GM18519 (cell line): ENCODE results near the gene DCAF10.
"Not testable (repeated sequence)": the region's sequence is repeated elsewhere in the genome, so short reads cannot be mapped to it uniquely, and the experiment has no call there.

ENCODE experiments used
- ATAC-seq: cut with Tn5 transposase; IDR thresholded peaks from one replicate; pipeline ENCODE4 v1.9.1; 2021; ENCODE audit warnings: mild to moderate bottlenecking, moderate library complexity; ENCODE audit not compliant: unreplicated experiment, low FRiP score

The DCAF10 gene, protein sequence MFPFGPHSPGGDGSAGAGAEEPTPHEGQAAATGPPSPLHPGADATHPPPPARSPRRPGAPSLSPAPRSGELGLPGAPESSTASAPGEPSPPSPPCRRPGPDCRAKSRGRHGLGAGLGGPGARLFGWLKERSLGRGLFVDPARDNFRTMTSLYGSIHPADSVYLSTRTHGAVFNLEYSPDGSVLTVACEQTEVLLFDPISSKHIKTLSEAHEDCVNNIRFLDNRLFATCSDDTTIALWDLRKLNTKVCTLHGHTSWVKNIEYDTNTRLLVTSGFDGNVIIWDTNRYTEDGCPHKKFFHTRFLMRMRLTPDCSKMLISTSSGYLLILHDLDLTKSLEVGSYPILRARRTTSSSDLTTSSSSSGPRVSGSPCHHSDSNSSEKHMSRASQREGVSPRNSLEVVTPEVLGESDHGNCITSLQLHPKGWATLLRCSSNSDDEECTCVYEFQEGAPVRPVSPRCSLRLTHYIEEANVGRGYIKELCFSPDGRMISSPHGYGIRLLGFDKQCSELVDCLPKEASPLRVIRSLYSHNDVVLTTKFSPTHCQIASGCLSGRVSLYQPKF

DNA sequence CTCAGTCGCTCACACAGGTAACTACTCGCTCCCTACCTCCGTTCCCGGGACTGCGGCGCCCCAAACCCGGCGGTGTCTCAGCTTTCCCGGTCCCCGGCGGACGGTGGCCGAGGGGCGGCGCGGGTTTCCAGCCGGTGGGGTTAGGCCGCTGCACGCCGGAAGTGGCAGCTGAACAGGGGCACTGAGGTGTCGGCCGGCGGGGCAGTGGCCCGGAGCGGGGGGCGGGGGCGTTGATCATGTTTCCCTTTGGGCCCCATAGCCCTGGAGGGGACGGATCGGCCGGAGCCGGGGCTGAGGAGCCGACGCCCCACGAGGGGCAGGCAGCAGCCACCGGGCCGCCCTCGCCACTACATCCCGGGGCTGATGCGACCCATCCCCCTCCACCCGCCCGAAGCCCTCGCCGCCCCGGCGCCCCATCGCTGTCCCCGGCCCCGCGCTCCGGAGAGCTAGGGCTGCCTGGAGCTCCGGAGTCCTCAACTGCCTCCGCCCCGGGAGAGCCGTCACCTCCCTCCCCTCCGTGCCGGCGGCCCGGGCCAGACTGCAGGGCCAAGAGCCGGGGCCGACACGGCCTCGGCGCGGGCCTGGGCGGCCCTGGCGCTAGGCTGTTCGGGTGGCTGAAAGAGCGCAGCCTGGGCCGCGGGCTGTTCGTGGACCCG is at the start of gene DCAF10:
TSS of gene DCAF10 (plus strand) at position 167 of the 656 bp plus-strand sequence. CDS start at position 237, 70 bp downstream.
- peak; percentile 53 for ATAC-seq

DNA sequence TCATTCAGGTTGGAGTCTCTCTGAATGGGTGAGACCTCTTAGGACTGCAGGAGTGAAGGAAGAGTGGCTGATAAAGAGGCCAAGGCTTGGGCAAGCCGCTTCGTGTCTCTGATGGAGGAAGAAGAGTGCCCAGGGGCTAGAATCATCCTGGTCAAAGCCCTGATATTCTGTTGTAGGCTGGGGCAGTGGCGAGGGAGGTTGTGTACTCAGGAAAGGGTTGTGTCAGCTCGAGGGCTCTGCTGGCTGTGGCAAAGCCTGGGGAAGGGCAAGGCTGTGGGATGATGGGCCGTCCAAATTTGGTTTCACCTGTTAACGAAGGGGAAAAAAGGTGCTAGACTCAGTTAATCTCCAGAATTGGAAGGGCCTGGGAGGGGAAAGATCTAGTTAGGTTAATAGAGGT is 49.4 kb upstream of the DCAF10 start:
- ATAC-seq: no peak

- not testable (repeated sequence) for ATAC-seq
These were observed 48.9 kb upstream of the DCAF10 start for GRCh38 chr9:37751704-37752103.

- ATAC-seq: not testable (repeated sequence)
These were observed 48.5 kb upstream of the DCAF10 start for GRCh38 chr9:37752112-37752511.

DNA sequence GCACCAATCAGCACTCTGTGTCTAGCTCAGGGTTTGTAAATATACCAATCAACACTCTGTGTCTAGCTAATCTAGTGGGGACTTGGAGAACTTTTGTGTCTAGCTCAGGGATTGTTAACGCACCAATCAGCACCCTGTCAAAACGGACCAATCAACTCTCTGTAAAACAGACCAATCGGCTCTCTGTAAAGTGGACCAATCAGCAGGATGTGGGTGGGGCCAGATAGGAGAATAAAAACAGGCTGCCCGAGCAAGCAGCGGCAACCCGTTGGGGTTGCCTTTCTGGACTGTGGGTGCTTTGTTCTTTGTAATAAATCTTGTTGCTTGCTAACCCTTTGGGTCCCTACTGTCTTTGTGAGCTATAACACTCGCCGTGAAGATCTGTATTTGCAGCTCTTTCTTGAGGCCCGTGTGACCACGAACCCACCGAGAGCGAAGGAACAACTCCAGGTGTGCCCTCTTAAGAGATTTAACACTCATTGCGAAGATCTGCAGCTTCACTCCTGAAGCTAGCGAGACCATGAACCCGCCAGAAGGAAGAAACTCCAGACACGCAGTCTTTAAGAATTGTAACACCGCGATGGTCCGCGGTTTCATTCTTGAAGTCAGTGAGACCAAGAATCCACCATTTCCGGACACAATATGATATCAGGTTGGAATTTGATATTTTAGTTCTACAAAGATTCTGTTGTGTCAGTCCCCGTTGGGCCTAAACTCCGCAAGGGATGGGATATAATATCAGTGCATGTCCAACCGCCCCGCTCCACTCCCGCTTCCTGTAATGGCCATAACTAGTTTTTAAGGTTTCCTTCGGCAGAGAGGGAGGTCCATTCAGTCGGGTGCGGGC is 47.7 kb upstream of the DCAF10 start:
- no peak for ATAC-seq

- peak; percentile 79 for ATAC-seq
These were observed 47.0 kb upstream of the DCAF10 start, which contains the start of gene TRMT10B for GRCh38 chr9:37753489-37754190. TRMT10B (plus strand) TSS chr9:37753805; CDS start chr9:37761932, 8,127 bp downstream.

- ATAC-seq: no peak
These were observed 41.9 kb upstream of the DCAF10 start for GRCh38 chr9:37758747-37759146.

DNA sequence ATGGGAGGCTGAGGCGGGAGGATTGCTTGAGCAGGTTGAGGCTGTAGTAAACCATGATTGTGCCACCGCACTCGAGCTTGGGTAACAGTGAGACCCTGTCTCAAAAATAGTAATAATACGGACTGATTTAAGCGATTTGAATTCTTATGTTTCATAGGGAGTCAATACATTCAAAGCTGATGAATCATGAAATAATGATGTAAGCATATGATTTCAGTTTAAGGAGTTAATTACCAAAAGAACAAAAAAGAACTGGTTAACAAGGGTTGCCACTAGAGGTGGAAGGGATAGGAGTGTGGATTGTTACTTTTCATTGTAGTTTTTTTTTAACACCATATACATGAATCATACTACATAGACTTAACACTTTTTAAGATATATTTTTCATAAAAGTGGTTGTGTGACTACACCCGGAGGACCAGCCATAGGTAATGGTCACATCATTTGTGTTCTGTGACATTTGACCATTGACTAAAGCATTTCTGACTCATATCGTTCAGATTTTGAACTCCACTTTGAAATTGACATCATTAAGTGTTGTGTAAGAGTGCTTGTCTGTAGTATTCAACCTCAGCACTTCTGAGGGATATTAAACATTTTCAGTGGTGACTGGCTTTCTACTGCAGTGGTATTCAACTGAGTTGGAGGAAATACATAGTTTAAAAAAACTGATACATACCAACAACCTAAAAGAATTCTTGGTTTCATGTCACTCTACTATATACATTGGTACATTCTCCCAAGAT is 40.0 kb upstream of the DCAF10 start:
- ATAC-seq: no peak

GRCh38 chr9:37761511-37761910 is 39.1 kb upstream of the DCAF10 start:
- no peak for ATAC-seq

- ATAC-seq: not testable (repeated sequence)
These were observed 35.3 kb upstream of the DCAF10 start for GRCh38 chr9:37765263-37765662.

DNA sequence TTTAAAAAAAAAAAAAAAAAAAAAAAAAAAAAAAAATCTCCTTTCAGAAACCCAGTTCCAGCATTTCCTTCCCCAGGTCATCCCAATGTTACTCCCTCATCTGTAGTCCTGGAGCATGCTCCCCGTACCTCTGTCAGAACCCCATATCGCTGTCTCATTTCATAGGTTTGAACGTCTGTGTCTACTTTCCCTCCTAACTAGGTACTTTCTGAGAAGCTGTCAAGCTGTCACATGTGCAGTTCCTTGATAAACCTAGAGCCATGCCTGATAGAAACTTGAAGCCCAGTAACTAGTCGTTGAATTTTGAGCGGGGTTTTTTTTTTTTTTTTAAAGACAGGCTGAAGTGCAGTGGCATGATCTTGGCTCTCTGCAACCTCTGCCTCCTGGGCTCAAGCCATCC is 31.3 kb upstream of the DCAF10 start:
- no peak for ATAC-seq

DNA sequence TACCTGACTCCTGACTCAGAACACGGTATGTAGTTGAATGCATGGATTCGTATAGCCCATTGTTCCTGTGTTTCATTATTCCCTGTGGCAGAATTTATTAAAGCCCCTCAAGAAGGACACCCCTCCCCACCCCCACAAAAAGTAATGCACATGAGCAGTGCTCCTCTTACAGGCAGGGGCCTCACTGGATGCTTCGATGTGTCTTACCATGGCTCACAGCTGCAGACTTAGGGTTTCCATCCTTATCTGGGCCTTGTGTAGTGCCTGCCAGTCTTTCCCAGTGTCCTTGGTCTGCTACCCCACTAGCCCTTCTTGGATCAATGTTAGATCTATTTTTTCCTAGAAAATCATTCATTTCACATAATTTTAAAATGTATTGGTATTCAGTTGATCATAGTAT is 30.6 kb upstream of the DCAF10 start:
- no peak for ATAC-seq

GRCh38 chr9:37775216-37775919 is 25.2 kb upstream of the DCAF10 start:
- ATAC-seq: no peak

GRCh38 chr9:37776328-37776727 is 24.3 kb upstream of the DCAF10 start:
- ATAC-seq: no peak

- ATAC-seq: no peak
These were observed 22.1 kb upstream of the DCAF10 start for GRCh38 chr9:37778534-37778933.

DNA sequence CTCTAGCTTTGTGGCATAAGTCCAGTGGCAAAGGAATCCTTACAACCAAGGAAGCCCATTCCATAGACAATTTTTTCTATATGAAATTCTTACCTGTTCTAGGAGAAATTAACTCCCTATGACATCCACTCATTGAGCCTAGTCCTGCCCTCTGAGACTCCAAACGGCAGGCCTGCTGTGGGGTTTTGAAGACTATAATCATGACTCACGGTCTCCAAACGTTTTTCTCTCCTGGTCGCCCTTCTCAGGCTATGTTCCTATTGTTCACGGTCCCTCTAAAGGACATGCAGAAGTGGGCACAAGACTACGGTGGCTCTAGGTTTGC is 16.3 kb upstream of the DCAF10 start:
- ATAC-seq: no peak

DNA sequence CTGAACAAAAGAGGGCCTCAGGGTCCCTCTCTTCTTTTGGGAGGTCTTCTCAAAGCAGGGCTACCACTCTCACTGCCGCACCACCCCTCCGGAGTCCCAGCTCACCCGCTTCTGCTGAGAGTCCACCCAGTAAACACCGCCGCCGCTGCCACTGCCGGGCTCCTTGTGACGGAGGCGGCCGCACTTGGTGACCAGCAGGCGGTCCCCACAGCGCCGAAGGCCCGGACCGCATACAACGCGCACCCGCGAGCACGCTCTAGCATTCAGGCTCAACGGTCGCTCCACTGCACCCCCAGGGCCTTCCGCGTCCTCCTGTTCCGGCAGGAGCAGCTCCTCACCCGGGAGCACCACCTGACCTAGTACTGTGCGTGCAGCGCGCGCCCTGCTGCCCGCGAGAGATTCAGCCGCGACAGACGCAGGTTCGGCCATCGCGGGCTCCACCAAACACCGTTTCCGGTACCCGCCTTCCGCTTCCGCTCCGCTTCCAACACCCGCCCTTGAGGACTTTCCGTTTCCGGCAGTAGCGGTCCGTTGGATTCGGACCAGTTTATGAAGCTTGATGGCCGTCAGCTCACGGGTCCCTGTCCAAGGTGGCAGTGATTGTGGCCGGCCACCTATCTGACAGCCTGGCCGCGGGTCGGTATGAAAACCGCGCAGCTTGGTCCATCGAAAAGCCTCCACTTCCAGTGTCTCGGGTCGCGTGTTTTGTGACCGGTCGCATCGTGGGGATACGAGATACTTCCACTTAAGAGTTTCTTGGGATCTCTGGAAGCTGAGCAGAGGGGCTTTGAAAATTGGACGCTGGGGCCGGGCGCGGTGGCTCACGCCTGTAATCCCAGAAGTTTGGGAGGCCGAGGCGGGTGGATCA is 15.7 kb upstream of the DCAF10 start, which contains the start of gene EXOSC3:
TSS of gene EXOSC3 (minus strand) at position 449 of the 868 bp plus-strand sequence. CDS start at position 429, 20 bp downstream.
- peak; percentile 84 for ATAC-seq

DNA sequence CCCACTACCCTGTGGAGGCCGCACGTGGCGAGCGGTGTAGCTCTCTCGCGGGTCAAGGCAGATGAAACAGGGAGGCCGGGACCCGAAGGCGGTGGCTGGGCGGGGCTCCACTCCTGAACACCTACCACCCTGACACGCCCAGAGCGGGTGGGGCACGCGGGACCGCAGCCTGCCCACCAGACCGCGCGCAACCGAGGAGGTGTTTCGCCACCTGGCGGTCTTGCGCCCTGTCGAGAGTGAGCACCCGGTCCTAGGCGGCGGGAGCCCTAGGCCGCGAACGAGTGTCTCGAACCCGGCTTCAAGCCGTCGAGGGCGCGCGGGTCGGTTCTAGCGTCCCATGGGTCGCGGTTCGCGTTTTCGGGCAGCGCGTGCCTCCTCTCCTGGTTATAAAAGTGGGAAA is 13.5 kb upstream of the DCAF10 start:
- ATAC-seq: no peak
